Measurements from ENCODE around the gene NFE2L2.

GRCh38 chr2:177258059-177258458 is 6.5 kb downstream of the NFE2L2 start:
- TF ChIP-seq EP300 (IDR thresholded peaks at IDR 0.05; ENCODE audit: low read depth) (no peak), CTCF (IDR thresholded peaks at IDR 0.05) (no peak), POLR2AphosphoS5 (IDR thresholded peaks at IDR 0.05) (no peak)

All from transverse colon (tissue), 4 donors.